Glomerular visceral epithelial cell (primary cell): Measurements from ENCODE around the gene NUDT1.

Source experiments
- DNase-seq: peaks from one replicate; pipeline ENCODE4 v3.0.0-alpha.2; 2016; ENCODE audit errors: extremely low spot score

NUDT1 gene

GRCh38 chr7:2248984-2249694 is 7.1 kb downstream of the NUDT1 start:
- DNase-seq = peak; percentile 94

- DNase-seq = no peak
Measured at GRCh38 chr7:2249744-2250323, 7.8 kb downstream of the NUDT1 start.

- DNase-seq = no peak
Measured at GRCh38 chr7:2251381-2251780, 9.4 kb downstream of the NUDT1 start.

- DNase-seq = no peak
Measured at GRCh38 chr7:2251841-2252771, 10.1 kb downstream of the NUDT1 start.

GRCh38 chr7:2253021-2253420 is 11.0 kb downstream of the NUDT1 start:
- DNase-seq = no peak

- DNase-seq = no peak
Measured at GRCh38 chr7:2253525-2254244, 11.7 kb downstream of the NUDT1 start.

GRCh38 chr7:2254429-2255144 is 12.6 kb downstream of the NUDT1 start:
- no peak for DNase-seq

GRCh38 chr7:2255145-2256139 is 13.4 kb downstream of the NUDT1 start:
- DNase-seq = peak; percentile 75

- DNase-seq = no peak
Measured at GRCh38 chr7:2256306-2257045, 14.4 kb downstream of the NUDT1 start.

GRCh38 chr7:2257046-2257551 is 15.1 kb downstream of the NUDT1 start:
- no peak for DNase-seq

- no peak for DNase-seq
Measured at GRCh38 chr7:2257651-2258050, 15.6 kb downstream of the NUDT1 start.

GRCh38 chr7:2258661-2259365 is 16.8 kb downstream of the NUDT1 start:
- DNase-seq = no peak

- no peak for DNase-seq
Measured at GRCh38 chr7:2259480-2259879, 17.5 kb downstream of the NUDT1 start.

- DNase-seq = peak; percentile 73
Measured at GRCh38 chr7:2260820-2261219, 18.8 kb downstream of the NUDT1 start.

- no peak for DNase-seq
Measured at GRCh38 chr7:2261611-2262010, 19.6 kb downstream of the NUDT1 start.

GRCh38 chr7:2263176-2263575 is 21.1 kb downstream of the NUDT1 start:
- DNase-seq = no peak

GRCh38 chr7:2264158-2264557 is 22.1 kb downstream of the NUDT1 start:
- DNase-seq = no peak

- DNase-seq = no peak
Measured at GRCh38 chr7:2266911-2267310, 24.9 kb downstream of the NUDT1 start.
